HG03175 (cell line): ENCODE data around the gene ORMDL3.
"Not testable (repeated sequence)": the region's sequence is repeated elsewhere in the genome, so short reads cannot be mapped to it uniquely, and the experiment has no call there.

Experiments used
- ATAC-seq: cut with Tn5 transposase; IDR thresholded peaks from one replicate; pipeline ENCODE4 v1.9.1; 2021; ENCODE audit warnings: mild to moderate bottlenecking, moderate library complexity; ENCODE audit not compliant: unreplicated experiment

Gene ORMDL3

GRCh38 chr17:39950871-39951348 is 23.5 kb upstream of the ORMDL3 start:
- no peak for ATAC-seq

- ATAC-seq, result no peak
Observed at GRCh38 chr17:39949028-39949427, 21.6 kb upstream of the ORMDL3 start.

DNA sequence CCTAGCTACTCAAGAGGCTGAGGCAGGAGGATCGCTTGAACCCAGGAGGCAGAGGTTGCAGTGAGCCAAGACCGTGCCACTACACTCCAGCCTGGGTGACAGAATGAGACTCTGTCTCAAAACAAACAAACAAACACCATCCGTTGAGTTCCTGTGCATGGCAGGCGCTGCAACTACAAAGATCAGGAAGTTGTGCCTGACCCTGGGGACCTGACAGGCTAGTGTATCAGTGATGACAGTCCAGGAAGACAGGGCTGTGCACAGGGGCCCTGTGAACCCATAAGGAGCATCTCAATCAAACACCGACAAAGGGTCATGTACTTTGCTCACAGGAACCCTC is 21.1 kb upstream of the ORMDL3 start:
- not testable (repeated sequence) for ATAC-seq

GRCh38 chr17:39946551-39947330 is 19.3 kb upstream of the ORMDL3 start:
- no peak for ATAC-seq

DNA sequence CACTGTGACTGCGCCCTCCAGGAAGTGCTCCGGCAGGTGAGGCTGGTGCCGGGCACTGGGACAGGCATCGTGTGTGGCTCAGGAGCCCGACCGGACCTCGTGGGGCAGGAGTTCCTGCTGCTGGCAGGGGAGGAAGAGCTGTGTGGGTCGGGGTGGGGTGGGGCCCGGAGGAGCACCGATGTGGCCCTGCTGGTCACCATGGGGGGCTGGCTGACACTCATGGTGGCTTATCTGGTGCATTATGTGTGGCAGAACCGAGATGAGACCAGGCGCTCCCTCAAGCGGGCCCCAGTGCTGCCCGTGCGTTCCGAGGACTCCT is 17.0 kb upstream of the ORMDL3 start:
- no peak for ATAC-seq

DNA sequence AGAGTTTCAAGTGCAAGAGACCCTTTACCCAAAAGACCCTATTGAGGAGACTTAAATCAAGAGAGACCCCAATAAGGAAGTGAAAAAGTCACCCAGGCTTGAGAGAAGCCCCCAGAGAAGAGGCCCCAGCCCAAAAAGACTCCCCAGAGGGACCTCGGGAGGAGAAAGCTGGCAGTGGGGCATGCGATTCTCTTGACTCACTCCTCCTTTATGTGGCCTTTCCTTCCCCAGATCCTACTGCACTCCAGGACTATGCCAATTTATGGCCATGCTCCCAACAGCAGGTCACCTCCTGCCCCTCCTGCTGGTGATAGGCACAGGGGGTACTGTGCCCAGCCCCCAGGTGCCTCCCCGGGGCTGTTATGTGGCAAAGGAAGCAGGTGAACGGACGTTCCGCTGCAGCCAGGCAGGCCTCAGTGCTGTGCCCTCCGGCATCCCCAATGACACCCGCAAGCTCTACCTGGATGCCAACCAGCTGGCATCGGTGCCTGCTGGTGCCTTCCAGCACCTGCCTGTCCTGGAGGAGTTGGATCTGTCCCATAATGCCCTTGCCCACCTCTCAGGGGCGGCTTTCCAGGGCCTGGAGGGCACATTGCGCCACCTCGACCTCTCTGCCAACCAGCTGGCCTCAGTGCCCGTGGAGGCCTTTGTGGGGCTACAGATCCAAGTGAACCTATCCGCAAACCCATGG is 16.4 kb upstream of the ORMDL3 start:
- ATAC-seq, result no peak

DNA sequence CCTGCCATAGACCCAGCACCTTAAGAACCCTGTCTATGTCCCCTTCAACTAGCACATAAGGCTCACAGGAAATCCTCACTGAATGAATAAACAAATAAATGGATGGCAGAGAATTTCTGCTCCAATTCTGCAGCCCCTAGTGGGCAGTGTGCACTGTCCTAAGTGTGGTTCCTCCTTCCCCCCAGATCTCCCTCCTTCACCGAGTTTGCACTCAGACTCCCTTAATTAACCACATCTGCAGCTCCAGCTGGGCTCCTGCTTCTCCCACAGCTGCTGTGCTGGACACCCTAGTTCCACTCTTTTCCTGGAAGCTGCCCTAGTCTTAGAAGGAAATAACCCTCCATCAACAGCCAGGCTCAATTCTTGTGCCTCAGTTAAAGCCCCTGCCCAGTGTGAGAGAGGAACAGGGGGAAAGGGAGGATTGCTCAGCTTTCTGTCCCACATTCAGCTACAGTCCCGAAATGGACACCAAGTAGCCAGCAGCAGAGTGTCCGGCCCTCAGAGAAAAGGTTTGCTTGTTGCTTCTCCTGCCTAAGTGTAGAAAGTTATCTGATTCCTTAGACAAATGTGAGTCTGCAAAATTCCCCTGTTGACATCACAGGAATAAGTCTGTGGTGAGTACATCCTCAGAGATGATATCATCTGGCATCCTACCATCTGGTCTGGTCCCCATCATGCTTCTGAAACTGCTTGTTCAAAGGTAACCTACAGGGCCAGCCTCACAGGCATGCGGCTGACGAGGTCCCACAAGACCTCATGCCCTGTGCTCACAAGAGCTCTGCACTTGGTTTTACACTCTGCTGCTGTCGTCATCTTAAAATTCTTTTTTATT is 12.4 kb upstream of the ORMDL3 start:
- ATAC-seq, result no peak

DNA sequence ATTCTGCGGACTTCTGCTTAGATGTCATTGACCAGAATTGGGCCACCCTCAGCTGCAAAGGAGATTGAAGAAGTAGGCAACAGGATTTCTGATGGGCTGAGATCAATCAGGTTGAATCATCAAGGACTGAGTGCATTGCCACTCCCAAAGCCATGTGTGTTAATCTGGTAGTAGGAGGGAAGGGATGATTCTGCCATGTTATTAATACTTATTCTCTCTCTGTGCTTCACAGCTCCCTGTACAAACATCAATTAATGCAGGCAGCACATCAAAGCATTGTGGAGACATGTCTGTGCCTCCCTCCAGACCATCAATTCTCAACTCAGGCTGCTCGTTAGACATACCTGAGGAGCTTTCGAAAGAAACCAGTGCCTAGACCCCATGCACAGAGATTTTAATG is 11.7 kb upstream of the ORMDL3 start:
- ATAC-seq, result no peak

DNA sequence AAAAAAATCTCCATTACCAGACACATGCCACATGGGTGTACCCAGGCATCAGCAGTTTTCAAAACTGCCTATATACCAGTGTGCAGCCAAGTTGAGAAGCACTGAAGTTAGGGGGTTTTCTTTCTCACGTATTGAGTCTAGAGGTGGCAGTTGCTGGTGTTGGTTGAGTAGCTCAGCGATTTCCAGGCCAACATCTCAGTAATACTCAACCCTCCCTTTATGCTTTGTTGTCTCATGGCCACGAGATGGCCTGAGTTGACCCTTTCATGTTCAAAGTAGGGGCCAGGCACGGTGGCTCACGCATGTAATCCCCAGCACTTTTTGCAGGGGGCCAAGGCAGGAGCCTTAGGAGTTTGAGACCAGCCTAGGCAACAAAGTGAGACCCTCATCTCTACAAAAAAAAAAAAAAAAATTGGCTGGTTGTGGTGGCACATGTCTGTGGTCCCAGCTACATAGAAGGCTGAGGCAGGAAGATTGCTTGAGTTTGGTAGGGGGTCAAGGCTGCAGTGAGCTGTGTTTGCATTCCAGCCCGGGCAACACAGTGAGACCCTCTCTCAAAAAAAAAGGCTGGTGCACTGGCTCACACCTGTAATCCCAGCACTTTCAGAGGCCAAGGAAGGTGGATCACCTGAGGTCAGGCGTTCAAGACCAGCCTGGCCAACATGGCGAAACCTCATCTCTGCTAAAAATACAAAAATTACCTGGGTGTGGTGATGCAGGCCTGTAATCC is 10.9 kb upstream of the ORMDL3 start:
- no peak for ATAC-seq

DNA sequence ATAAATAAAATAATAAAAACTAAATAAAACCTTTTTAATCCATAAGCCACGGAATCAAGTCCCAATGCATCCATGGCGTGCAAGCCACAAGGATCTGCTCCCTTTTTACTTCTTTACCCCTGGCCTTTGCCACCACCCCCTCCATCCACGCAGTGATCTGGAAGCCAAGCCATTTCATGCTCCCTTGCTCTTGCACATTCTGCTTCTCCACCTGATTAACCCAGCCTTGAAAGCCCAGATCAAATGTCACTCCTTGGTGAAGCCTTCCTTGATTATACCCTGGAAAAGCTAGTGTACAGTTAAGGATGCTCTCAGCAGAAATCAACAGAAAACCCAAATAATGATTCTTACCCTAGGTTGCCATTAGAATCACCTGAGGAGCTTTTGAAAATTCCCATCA is 10.0 kb upstream of the ORMDL3 start:
- ATAC-seq, result no peak

GRCh38 chr17:39935909-39936308 is 8.5 kb upstream of the ORMDL3 start:
- no peak for ATAC-seq

- ATAC-seq, result no peak
Observed at GRCh38 chr17:39934324-39934723, 6.9 kb upstream of the ORMDL3 start.

GRCh38 chr17:39933912-39934311 is 6.5 kb upstream of the ORMDL3 start:
- no peak for ATAC-seq

- ATAC-seq, result no peak
Observed at GRCh38 chr17:39929646-39930407, 2.4 kb upstream of the ORMDL3 start.

DNA sequence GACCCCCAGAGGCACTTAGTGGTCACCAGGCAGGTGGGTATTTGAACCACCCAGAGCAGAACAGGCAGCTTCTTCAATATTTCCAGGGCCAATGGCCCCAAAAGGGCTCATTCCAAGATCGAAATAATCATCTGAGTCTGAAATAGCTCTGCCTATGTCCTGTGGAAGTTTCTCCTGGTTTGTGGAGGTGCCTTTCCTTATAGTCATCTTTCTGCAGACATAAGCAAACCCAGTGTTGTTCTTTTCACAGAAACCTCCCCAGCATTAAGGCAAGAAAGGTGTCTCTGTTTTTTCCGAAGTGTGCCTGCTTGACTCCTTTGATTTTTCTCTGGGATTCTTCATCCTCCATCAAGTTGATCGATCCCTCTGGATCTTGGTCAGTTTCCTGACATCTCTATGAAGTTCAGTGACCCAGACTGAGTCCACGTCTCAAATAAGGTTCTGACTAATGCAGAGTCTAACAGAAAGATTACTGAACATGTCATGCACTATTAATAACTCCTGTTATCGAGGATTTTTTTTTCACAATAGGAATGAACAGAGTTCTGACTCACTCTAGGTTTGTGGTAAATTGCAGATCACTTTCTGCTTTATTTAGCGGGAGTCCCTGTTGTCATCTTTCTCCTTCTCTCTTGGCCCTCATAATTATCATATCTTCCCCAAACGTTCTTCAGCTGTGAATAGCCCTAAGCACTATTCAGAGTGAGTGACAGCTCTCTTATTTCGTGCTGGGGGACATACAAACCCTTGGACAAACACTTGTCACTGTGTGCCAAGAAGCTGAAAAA is 1.7 kb upstream of the ORMDL3 start:
- ATAC-seq, result no peak

- ATAC-seq, result peak; percentile 9
Observed at GRCh38 chr17:39927929-39928857, 792 bp upstream of the ORMDL3 start.

DNA sequence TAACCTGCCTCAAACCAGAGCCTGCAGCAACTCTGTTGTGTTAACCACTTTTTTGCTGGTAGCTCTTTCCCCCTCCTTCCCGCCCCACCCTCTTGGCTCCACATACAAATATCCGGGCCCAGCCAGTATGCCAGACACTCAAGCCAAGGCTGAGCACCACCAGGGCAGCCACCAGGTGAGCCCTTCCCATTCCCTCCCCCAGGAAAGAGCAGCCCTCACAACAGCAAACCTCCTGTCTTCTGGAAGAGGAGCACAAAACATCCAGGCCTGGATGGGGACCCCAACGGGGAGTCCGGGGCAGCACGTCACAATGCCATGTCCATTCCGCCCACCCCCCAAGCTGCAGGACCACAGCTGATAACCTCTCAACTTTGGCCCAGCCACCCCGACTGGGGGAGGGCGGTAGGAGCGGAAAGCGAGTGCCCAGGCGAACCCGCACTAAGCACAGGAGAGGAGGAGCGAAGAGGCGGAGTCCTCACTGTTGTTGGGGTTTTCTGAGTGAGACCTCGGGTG is 757 bp downstream of the ORMDL3 start:
- peak; percentile 23 for ATAC-seq

DNA sequence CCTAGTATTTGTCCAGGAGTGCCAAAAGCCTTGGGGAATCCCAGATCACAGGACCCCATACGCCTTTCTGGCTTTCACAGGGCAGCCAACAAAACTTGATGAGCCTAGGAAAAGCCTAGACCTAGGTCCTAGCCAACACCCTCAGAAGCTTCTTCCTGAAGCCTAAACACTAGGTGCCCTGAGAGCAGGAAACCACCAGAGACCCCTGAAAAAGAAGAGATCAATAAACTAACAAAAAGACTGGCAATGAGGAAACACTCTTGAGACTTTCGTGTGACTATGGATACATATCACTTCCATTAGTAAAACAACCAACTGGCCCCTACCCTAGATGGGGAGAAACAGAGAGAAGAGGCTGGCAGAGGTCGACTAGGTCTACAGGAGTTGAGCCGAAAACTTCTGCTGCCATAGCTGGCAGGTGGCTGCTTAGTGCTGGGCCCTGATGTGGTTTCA is 1.2 kb downstream of the ORMDL3 start:
- ATAC-seq, result peak; percentile 33
